Endothelial cell (in vitro differentiated cells): ENCODE results near the gene PNPLA1. TPM values are rescaled to one million over a fixed set of nuclear protein-coding genes. Genes with fewer than 3 reads are reported as not detected.
A peak's percentile ranks its signal among the peaks of the same experiment; 100 is the strongest.

Experiments used
- DNase-seq: peaks from one replicate; pipeline ENCODE4 v3.0.0; 2021; ENCODE audit warnings: low spot score
- H3K27ac Mint-ChIP-seq: one replicate; pipeline ENCODE4 v1.8.0; 2021; ENCODE audit warnings: mixed read lengths, inconsistent platforms; ENCODE audit not compliant: unreplicated experiment
- H3K27me3 Mint-ChIP-seq: one replicate; pipeline ENCODE4 v1.8.0; 2021; ENCODE audit warnings: mild to moderate bottlenecking, moderate library complexity, mixed read lengths, inconsistent platforms; ENCODE audit not compliant: unreplicated experiment
- H3K36me3 Mint-ChIP-seq: one replicate; pipeline ENCODE4 v1.8.0; 2021; ENCODE audit warnings: mild to moderate bottlenecking, low read depth, mixed read lengths, inconsistent platforms; ENCODE audit not compliant: unreplicated experiment
- H3K4me1 Mint-ChIP-seq: one replicate; pipeline ENCODE4 v1.8.0; 2021; ENCODE audit warnings: mild to moderate bottlenecking, mixed read lengths, inconsistent platforms; ENCODE audit not compliant: unreplicated experiment
- H3K4me3 Mint-ChIP-seq: one replicate; pipeline ENCODE4 v1.8.0; 2021; ENCODE audit warnings: mild to moderate bottlenecking, mixed read lengths, inconsistent platforms; ENCODE audit not compliant: unreplicated experiment
- H3K9me3 Mint-ChIP-seq: one replicate; pipeline ENCODE4 v1.8.0; 2021; ENCODE audit warnings: mixed read lengths, inconsistent platforms; ENCODE audit not compliant: unreplicated experiment
- total RNA-seq: library from RNA; stranded (reverse); fragmentation: NEBNext Ultra II Directional; extraction: Animal tissue kit (Norgen Biotek cat#: 25700); gene quantifications from one replicate; pipeline ENCODE4 v1.2.1, GENCODE V29; 2021; ENCODE audit not compliant: unreplicated experiment
- TF ChIP-seq, protein P1 (sequence below): fragments of 200-600 bp; sonication (generic); IDR thresholded peaks from one replicate; pipeline ENCODE4 v1.5.0; 2021; ENCODE audit warnings: antibody characterized with exemption; ENCODE audit not compliant: unreplicated experiment

The PNPLA1 gene
- total RNA-seq, 1 donor from 2014 or later, result not detected

DNA sequence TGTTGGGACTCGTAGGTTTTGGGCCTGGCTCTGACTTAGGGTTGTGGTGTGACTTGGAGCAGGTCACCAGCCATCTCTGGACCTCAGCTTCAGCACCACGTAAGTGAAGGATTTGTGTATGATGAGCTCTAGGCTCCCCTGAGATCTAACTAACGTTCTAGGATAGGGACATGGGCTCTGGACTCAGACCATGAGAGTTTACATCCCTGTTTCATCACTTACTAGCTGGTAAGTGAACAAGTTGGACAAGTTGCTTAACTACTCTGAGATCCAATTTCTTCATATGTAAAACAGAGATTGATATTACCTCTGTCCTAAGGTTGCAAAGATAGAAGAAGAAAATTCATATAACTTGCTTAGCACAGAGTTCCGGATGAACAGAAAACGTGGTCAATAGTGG is 20.3 kb upstream of the PNPLA1 start:
- Mint-ChIP-seq H3K36me3 (no peaks in the 10 kb centered on the region), H3K4me3 (no peak overlapping the region), H3K4me1 (peaks cover 16% of the 10 kb centered on the region), H3K9me3 (no peaks in the 10 kb centered on the region), H3K27ac (no peak overlapping the region), H3K27me3 (peaks cover 8% of the 10 kb centered on the region)
- TF ChIP-seq, protein P1, sequence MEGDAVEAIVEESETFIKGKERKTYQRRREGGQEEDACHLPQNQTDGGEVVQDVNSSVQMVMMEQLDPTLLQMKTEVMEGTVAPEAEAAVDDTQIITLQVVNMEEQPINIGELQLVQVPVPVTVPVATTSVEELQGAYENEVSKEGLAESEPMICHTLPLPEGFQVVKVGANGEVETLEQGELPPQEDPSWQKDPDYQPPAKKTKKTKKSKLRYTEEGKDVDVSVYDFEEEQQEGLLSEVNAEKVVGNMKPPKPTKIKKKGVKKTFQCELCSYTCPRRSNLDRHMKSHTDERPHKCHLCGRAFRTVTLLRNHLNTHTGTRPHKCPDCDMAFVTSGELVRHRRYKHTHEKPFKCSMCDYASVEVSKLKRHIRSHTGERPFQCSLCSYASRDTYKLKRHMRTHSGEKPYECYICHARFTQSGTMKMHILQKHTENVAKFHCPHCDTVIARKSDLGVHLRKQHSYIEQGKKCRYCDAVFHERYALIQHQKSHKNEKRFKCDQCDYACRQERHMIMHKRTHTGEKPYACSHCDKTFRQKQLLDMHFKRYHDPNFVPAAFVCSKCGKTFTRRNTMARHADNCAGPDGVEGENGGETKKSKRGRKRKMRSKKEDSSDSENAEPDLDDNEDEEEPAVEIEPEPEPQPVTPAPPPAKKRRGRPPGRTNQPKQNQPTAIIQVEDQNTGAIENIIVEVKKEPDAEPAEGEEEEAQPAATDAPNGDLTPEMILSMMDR, result no peak
- DNase-seq, result no peak

DNA sequence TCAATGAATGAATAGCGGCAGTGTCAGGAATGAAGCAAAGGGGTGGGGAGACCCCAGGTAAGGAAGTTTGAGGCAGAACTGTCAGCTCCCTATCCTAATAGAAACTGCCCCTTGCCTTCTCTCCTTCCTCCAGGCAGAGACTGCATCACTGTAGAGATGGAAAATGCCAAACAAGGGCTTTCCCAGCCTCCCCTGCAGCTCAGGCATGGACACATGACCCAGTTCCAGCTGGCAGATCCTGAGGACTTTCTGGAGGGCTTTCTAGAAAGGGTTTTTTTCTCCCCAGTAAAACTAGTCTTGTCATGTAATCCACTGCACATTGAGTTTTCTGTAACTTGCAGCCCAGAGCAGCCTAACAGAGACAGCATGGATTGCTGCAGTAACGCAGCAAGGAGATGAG is 17.9 kb upstream of the PNPLA1 start:
- peaks cover 4% of the 10 kb centered on the region for H3K27me3 Mint-ChIP-seq
- no peak overlapping the region for H3K4me3 Mint-ChIP-seq
- H3K27ac Mint-ChIP-seq, result no peak overlapping the region
- H3K36me3 Mint-ChIP-seq, result no peaks in the 10 kb centered on the region
- no peak for DNase-seq
- TF ChIP-seq, protein P1, result no peak
- no peaks in the 10 kb centered on the region for H3K4me1 Mint-ChIP-seq
- no peaks in the 10 kb centered on the region for H3K9me3 Mint-ChIP-seq

DNA sequence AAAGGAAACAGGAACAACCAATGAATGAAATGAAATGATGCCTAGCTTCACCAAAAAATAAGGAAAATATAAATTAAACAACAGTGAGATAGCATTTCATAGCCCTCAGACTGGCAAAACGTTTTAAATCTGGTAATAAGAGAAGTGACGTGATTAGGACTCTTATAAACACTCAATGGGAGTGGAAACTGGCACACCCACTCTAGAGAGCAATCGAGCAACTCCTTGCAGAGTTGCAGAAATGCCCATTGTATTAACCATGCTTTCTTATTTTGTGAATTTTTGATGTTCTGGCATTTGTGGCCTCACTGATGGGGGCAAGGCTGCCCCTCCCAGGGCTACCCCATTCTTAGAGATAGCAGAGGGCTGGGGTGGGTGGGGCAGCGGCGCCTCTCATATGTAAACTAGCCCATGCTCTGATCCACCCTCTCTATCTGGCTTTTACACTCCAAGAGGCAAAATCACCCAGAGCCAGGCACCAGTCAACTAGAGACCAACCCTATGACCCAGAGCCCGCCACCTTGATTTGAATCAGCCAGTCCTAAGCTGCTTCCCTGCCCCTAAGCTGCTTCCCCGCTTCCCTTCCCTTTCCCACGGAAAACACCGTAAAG is 6.4 kb upstream of the PNPLA1 start:
- no peak overlapping the region for H3K4me3 Mint-ChIP-seq
- DNase-seq, result no peak
- peak overlapping the region; percentile 50 for H3K27ac Mint-ChIP-seq
- TF ChIP-seq, protein P1, result no peak
- H3K9me3 Mint-ChIP-seq, result no peaks in the 10 kb centered on the region
- H3K4me1 Mint-ChIP-seq, result no peaks in the 10 kb centered on the region
- H3K27me3 Mint-ChIP-seq, result peaks cover 2% of the 10 kb centered on the region
- H3K36me3 Mint-ChIP-seq, result peaks cover 4% of the 10 kb centered on the region

DNA sequence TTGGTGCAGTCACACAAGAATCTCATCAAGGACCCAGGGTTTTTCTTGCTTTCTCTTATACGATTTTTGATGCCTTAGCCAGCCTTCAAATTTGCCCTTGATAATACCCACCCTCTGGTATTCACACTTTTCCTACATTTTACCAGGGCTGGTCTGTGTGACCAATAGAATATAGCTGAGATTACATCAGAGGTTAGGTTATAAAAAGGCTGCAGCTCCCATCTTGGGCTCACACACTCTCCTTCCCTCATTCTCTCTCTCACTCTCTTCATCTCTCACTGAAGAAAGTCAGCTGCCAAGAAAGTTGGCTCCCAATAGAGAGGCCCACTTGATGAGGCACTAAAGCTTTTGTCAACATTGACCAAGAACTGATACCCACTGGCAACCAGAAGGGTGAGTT is 4.1 kb upstream of the PNPLA1 start:
- TF ChIP-seq, protein P1, result no peak

DNA sequence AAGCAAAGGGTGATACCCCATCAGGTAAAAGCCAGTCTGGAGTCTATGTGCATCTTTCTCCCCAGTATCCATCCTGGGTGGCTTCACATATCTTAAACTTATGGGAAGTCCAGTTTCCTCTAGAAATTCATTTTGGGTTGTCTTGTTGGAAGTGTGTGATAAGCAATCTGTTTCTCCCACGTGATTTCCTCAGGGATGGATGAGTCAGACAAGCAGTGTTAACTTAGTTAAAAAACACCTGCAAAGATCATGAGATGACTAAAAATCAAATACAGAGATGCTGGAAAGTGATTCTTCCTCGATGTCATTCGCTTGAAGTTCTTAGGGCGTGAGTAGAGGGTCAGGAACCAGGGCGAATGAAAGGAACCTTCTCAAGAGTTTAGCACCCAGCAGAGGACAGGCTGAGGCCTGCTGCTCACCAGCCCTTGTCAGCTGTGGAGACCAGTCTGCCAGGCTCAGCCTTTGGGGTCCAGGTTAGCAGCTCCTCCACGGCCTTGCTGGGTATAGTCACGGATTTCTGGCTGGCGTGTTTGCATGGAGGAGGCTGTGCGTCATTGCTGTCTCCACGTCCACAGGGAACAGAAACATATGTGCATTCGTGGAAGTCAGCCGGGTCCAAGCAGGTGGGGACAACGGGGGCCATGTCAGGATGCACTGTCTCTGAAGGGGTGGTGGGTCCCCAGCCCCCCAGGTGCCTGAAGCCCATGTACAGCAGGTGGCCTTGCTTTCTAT is 2.8 kb upstream of the PNPLA1 start:
- Mint-ChIP-seq H3K4me3 (no peak overlapping the region), H3K4me1 (no peaks in the 10 kb centered on the region), H3K27ac (no peak overlapping the region), H3K9me3 (no peaks in the 10 kb centered on the region), H3K27me3 (peaks cover 6% of the 10 kb centered on the region), H3K36me3 (peaks cover 8% of the 10 kb centered on the region)
- TF ChIP-seq, protein P1, result no peak
- DNase-seq, result no peak

More for the DNA sequence above, 4.1 kb upstream of the PNPLA1 start:
- Mint-ChIP-seq H3K36me3 (peaks cover 8% of the 10 kb centered on the region), H3K27ac (no peak overlapping the region), H3K27me3 (peaks cover 6% of the 10 kb centered on the region), H3K9me3 (no peaks in the 10 kb centered on the region), H3K4me1 (no peaks in the 10 kb centered on the region), H3K4me3 (no peak overlapping the region)
- DNase-seq, result no peak
